Osteoblast (primary cell): Measurements from ENCODE around the gene NHP2. TPM values are rescaled to one million over a fixed set of nuclear protein-coding genes. Genes with fewer than 3 reads are reported as not detected.
"Not testable (repeated sequence)": the region's sequence is repeated elsewhere in the genome, so short reads cannot be mapped to it uniquely, and the experiment has no call there.

Experiments used
- DNase-seq: peaks from one replicate; pipeline ENCODE4 v3.0.0; 2011; ENCODE audit warnings: low spot score, mixed read lengths; ENCODE audit not compliant: insufficient read length; ENCODE audit errors: missing footprints
- H2AFZ ChIP-seq: 2 replicates; pipeline ENCODE4 v1.6.0; 2011; ENCODE audit warnings: mild to moderate bottlenecking, low read length
- H3K27ac ChIP-seq: 2 replicates; pipeline ENCODE4 v1.5.1; 2011; ENCODE audit warnings: mild to moderate bottlenecking, low read depth, low read length, moderate library complexity
- H3K27me3 ChIP-seq: 2 replicates; pipeline ENCODE4 v1.6.0; 2012; ENCODE audit warnings: mild to moderate bottlenecking, control low read depth, inconsistent platforms, low read length, moderate library complexity; ENCODE audit not compliant: insufficient read depth
- H3K36me3 ChIP-seq: 2 replicates; pipeline ENCODE4 v1.5.1; 2011; ENCODE audit warnings: mild to moderate bottlenecking, low read length, control low read depth, moderate library complexity; ENCODE audit not compliant: insufficient read depth
- H3K4me1 ChIP-seq: 2 replicates; pipeline ENCODE4 v1.5.1; 2011; ENCODE audit warnings: mild to moderate bottlenecking, low read length, control low read depth, moderate library complexity; ENCODE audit not compliant: insufficient read depth
- H3K4me2 ChIP-seq: 2 replicates; pipeline ENCODE4 v1.6.0; 2011; ENCODE audit warnings: mild to moderate bottlenecking, low read length; ENCODE audit not compliant: insufficient read depth
- H3K4me3 ChIP-seq: fragments of 200-600 bp; sonication (generic); 3 replicates; pipeline ENCODE4 v1.5.1; 2012; ENCODE audit warnings: mild to moderate bottlenecking, low read length, inconsistent platforms; ENCODE audit not compliant: insufficient read depth
- H3K79me2 ChIP-seq: 2 replicates; pipeline ENCODE4 v1.6.0; 2012; ENCODE audit warnings: mild to moderate bottlenecking, low read length, control low read depth, inconsistent platforms; ENCODE audit not compliant: insufficient read depth
- H3K9me3 ChIP-seq: 2 replicates; pipeline ENCODE4 v1.5.1; 2011; ENCODE audit warnings: low read depth, low read length, control low read depth
- H4K20me1 ChIP-seq: 2 replicates; pipeline ENCODE4 v1.6.0; 2012; ENCODE audit warnings: mild to moderate bottlenecking, low read length, control low read depth; ENCODE audit not compliant: insufficient read depth
- CTCF ChIP-seq: IDR thresholded peaks from 2 replicates; pipeline ENCODE4 v1.5.1; 2011; ENCODE audit warnings: mild to moderate bottlenecking, low read depth, low read length, moderate library complexity; ENCODE audit errors: extremely low read depth
- total RNA-seq: library from RNA; depleted of rRNA; stranded (reverse); fragments of >200 nt; gene quantifications from 2 replicates; pipeline ENCODE4 v1.2.3, GENCODE V29; 2012

NHP2 gene
- total RNA-seq, 1 donor = 66.2 TPM

GRCh38 chr5:178131446-178131996, 22.2 kb downstream of the NHP2 start:
- TF ChIP-seq CTCF = no peak
- Histone ChIP-seq H3K36me3 (peaks cover 6% of the 10 kb centered on the region), H3K79me2 (peaks cover 19% of the 10 kb centered on the region), H4K20me1 (peaks cover 6% of the 10 kb centered on the region), H2AFZ (peak overlapping the region; percentile 89), H3K27me3 (no peaks in the 10 kb centered on the region), H3K27ac (peak overlapping the region; percentile 23), H3K4me2 (peak overlapping the region; percentile 92), H3K4me3 (peak overlapping the region; percentile 91), H3K4me1 (peaks cover 5% of the 10 kb centered on the region), H3K9me3 (no peaks in the 10 kb centered on the region)
- DNase-seq = peak; percentile 74

- H3K9me3 ChIP-seq = no peaks in the 10 kb centered on the region
- no peaks in the 10 kb centered on the region for H3K27me3 ChIP-seq
- H3K36me3 ChIP-seq = peaks cover under 1% of the 10 kb centered on the region
- H3K79me2 ChIP-seq = peaks cover 13% of the 10 kb centered on the region
- peak within 1 kb of the TSS; percentile 92 for H3K4me2 ChIP-seq
- peak; percentile 99 for DNase-seq
- peak within 1 kb of the TSS; percentile 89 for H2AFZ ChIP-seq
- peaks cover 6% of the 10 kb centered on the region for H4K20me1 ChIP-seq
- peaks cover 5% of the 10 kb centered on the region for H3K4me1 ChIP-seq
- no peak for TF ChIP-seq CTCF
- peak within 1 kb of the TSS; percentile 33 for H3K27ac ChIP-seq
- H3K4me3 ChIP-seq = peak within 1 kb of the TSS; percentile 91
Measured at GRCh38 chr5:178130576-178131445, 22.9 kb downstream of the NHP2 start, which contains the start of gene RMND5B. Gene RMND5B (plus strand): TSS chr5:178131014. CDS start chr5:178138120, 7,106 bp downstream.

- H3K27me3 ChIP-seq, H4K20me1 ChIP-seq, H3K4me1 ChIP-seq, H3K9me3 ChIP-seq, H3K79me2 ChIP-seq, H3K36me3 ChIP-seq: not testable (repeated sequence)
- Histone ChIP-seq H3K4me2 (peak overlapping the region; percentile 92), H3K27ac (peak overlapping the region; percentile 33), H2AFZ (peak overlapping the region; percentile 84), H3K4me3 (peak overlapping the region; percentile 91)
- peak; percentile 86 for DNase-seq
Measured at GRCh38 chr5:178130234-178130575, 23.5 kb downstream of the NHP2 start.

- H3K36me3 ChIP-seq = no peaks in the 10 kb centered on the region
- TF ChIP-seq CTCF = no peak
- no peak overlapping the region for H3K27ac ChIP-seq
- H3K79me2 ChIP-seq = peaks cover 10% of the 10 kb centered on the region
- peaks cover 5% of the 10 kb centered on the region for H3K4me1 ChIP-seq
- H4K20me1 ChIP-seq = peaks cover 3% of the 10 kb centered on the region
- no peak overlapping the region for H2AFZ ChIP-seq
- H3K9me3 ChIP-seq = no peaks in the 10 kb centered on the region
- H3K4me3 ChIP-seq = no peak overlapping the region
- no peaks in the 10 kb centered on the region for H3K27me3 ChIP-seq
- H3K4me2 ChIP-seq = no peak overlapping the region
- DNase-seq = peak; percentile 46
Measured at GRCh38 chr5:178129296-178129695, 24.4 kb downstream of the NHP2 start.

GRCh38 chr5:178127300-178128009, 26.2 kb downstream of the NHP2 start:
- H3K79me2 ChIP-seq, H3K4me2 ChIP-seq, H4K20me1 ChIP-seq, H3K4me1 ChIP-seq, H3K27me3 ChIP-seq, H3K36me3 ChIP-seq, H3K4me3 ChIP-seq, H3K27ac ChIP-seq, H2AFZ ChIP-seq, H3K9me3 ChIP-seq: not testable (repeated sequence)
- peak; percentile 62 for DNase-seq
